HepG2 (cell line): Measurements from ENCODE around the gene PHACTR3. TPM values are rescaled to one million over a fixed set of nuclear protein-coding genes. Genes with fewer than 3 reads are reported as not detected.

ENCODE experiments used
- ATAC-seq: fragments of 200-7000 bp; cut with Tn5 transposase; 3 replicates; pipeline ENCODE4 v1.9.1; 2020; ENCODE audit warnings: mild to moderate bottlenecking, moderate library complexity
- BruUV-seq: library from RNA; stranded (reverse); fragments of 400-500 nt; replicated peaks from 2 replicates; lab custom pipeline; 2021; lab: Mats Ljungman, UMichigan
- CTCF ChIA-PET: fragments of 300-600 bp; formaldehyde crosslinking; extraction: SDS; loops from one replicate; lab custom pipeline; 2021; ENCODE audit warnings: low total read pairs, inconsistent platforms, low intra/inter-chr PET ratio; lab: Yijun Ruan, JAX
- POLR2A ChIA-PET: fragments of 350-600 bp; sonication (Branson Sonifier 250); formaldehyde crosslinking; loops from one replicate; lab custom pipeline; 2020; ENCODE audit warnings: antibody characterized with exemption, inconsistent platforms; lab: Yijun Ruan, JAX
- DNase-seq: peaks from one replicate; pipeline ENCODE4 v3.0.0-alpha.2; 2015; ENCODE audit warnings: low spot score
- FAIRE-seq: peaks from 3 replicates; lab custom pipeline; 2011; peaks lifted over from hg19 to GRCh38; lab: Jason Lieb, UNC
- H2AFZ ChIP-seq: one replicate; pipeline ENCODE4 v1.6.1; 2011; ENCODE audit warnings: low read length, inconsistent platforms
- H3K27ac ChIP-seq: fragments of 300-600 bp; 3 replicates; pipeline ENCODE4 v1.8.0; 2011; ENCODE audit warnings: mixed run types, mild to moderate bottlenecking, mixed read lengths, low read length, inconsistent platforms; ENCODE audit not compliant: insufficient read depth; ENCODE audit errors: extremely low read length
- H3K27me3 ChIP-seq, 2 experiments: fragments of 200-600 bp in 1 of 2; 2 replicates in 1 of 2; 3 replicates in 1 of 2; pipeline versions ENCODE4 v1.6.0 to v1.8.0; 2011; ENCODE audit warnings: low read length in 2 of 2, mild to moderate bottlenecking in 2 of 2, moderate library complexity in 2 of 2, inconsistent platforms in 1 of 2; ENCODE audit not compliant: insufficient read depth in 2 of 2, control insufficient read depth in 1 of 2
- H3K36me3 ChIP-seq, 2 experiments: fragments of 200-600 bp in 1 of 2; replicated peaks in 1 of 2; 2 replicates in 1 of 2; 3 replicates in 1 of 2; pipeline versions ENCODE4 v1.5.1 to v1.8.0; 2011; ENCODE audit warnings: low read length in 2 of 2, inconsistent platforms in 1 of 2; ENCODE audit not compliant: insufficient read depth in 2 of 2, control insufficient read depth in 1 of 2
- H3K4me1 ChIP-seq: 2 replicates; pipeline ENCODE4 v1.5.1; 2012; ENCODE audit warnings: low read length, inconsistent platforms; ENCODE audit not compliant: insufficient read depth
- H3K4me2 ChIP-seq: 2 replicates; pipeline ENCODE4 v1.6.0; 2011; ENCODE audit warnings: low read depth, low read length, inconsistent platforms
- H3K4me3 ChIP-seq, 3 experiments: fragments of 200-600 bp in 1 of 3; sonication (generic), shearing (Covaris generic) in 1 of 3; replicated peaks in 1 of 3; 2 replicates each; pipeline ENCODE4 v1.5.1; 2011 to 2016; ENCODE audit warnings: low read length in 3 of 3, inconsistent platforms in 2 of 3, low read depth in 2 of 3, mild to moderate bottlenecking in 2 of 3, control low read depth in 1 of 3, mixed read lengths in 1 of 3; ENCODE audit not compliant: insufficient read depth in 1 of 3
- H3K79me2 ChIP-seq: one replicate; pipeline ENCODE4 v1.6.1; 2011; ENCODE audit warnings: low read length, inconsistent platforms; ENCODE audit not compliant: insufficient read depth
- H3K9ac ChIP-seq: 2 replicates; pipeline ENCODE4 v1.6.0; 2011; ENCODE audit warnings: mild to moderate bottlenecking, low read depth, low read length, inconsistent platforms; ENCODE audit not compliant: insufficient read depth
- H3K9me3 ChIP-seq: 2 replicates; pipeline ENCODE4 v1.5.1; 2012; ENCODE audit warnings: mild to moderate bottlenecking, low read length
- H4K20me1 ChIP-seq: 2 replicates; pipeline ENCODE4 v1.6.0; 2011; ENCODE audit warnings: inconsistent platforms, mild to moderate bottlenecking, low read length, moderate library complexity; ENCODE audit not compliant: insufficient read depth
- HDAC6 ChIP-seq: fragments of 200-600 bp; sonication (generic); IDR thresholded peaks from 2 replicates; pipeline ENCODE4 v1.7.0; 2017; ENCODE audit warnings: mild to moderate bottlenecking, antibody characterized with exemption, low read length, low read depth
- MZF1 ChIP-seq: sonication (generic); formaldehyde crosslinking; IDR thresholded peaks from 2 replicates; pipeline ENCODE4 v1.8.1; 2023; ENCODE audit warnings: mild to moderate bottlenecking, missing genetic modification reagents, borderline replicate concordance
- SALL2 ChIP-seq: sonication (generic); formaldehyde crosslinking; IDR thresholded peaks from 2 replicates; pipeline ENCODE4 v1.8.1; 2023; ENCODE audit warnings: mild to moderate bottlenecking, missing genetic modification reagents, inconsistent platforms
- TARDBP ChIP-seq: sonication (generic); formaldehyde crosslinking; IDR thresholded peaks from 2 replicates; pipeline ENCODE4 v1.8.0; 2022; ENCODE audit warnings: mild to moderate bottlenecking, missing genetic modification reagents
- TOPORS ChIP-seq: sonication (generic); formaldehyde crosslinking; IDR thresholded peaks from 2 replicates; pipeline ENCODE4 v1.8.0; 2023; ENCODE audit warnings: mild to moderate bottlenecking, missing genetic modification reagents
- ZFP90 ChIP-seq: sonication (generic); formaldehyde crosslinking; IDR thresholded peaks from 2 replicates; pipeline ENCODE4 v1.8.0; 2022; ENCODE audit warnings: missing genetic modification reagents, mild to moderate bottlenecking, inconsistent platforms, borderline replicate concordance
- ZMYM2 ChIP-seq: sonication (generic); formaldehyde crosslinking; IDR thresholded peaks from 2 replicates; pipeline ENCODE4 v1.8.0; 2022; ENCODE audit warnings: mild to moderate bottlenecking, missing genetic modification reagents
- ZNF33A ChIP-seq: sonication (generic); formaldehyde crosslinking; IDR thresholded peaks from 2 replicates; pipeline ENCODE4 v1.5.1; 2020; ENCODE audit warnings: missing genetic modification reagents, mild to moderate bottlenecking, moderate library complexity, borderline replicate concordance
- ZNF34 ChIP-seq: sonication (generic); formaldehyde crosslinking; IDR thresholded peaks from 2 replicates; pipeline ENCODE4 v1.4.0; 2020; ENCODE audit warnings: mild to moderate bottlenecking, missing genetic modification reagents, borderline replicate concordance
- ZNF510 ChIP-seq: sonication (generic); formaldehyde crosslinking; IDR thresholded peaks from 2 replicates; pipeline ENCODE4 v1.4.0; 2020; ENCODE audit warnings: low read depth, mild to moderate bottlenecking, missing genetic modification reagents
- ZNF558 ChIP-seq: sonication (generic); formaldehyde crosslinking; IDR thresholded peaks from 2 replicates; pipeline ENCODE4 v1.9.0; 2022; ENCODE audit warnings: mild to moderate bottlenecking, missing genetic modification reagents, borderline replicate concordance
- ZNF660 ChIP-seq: sonication (generic); formaldehyde crosslinking; IDR thresholded peaks from 2 replicates; pipeline ENCODE4 v1.5.1; 2020; ENCODE audit warnings: mild to moderate bottlenecking, low read depth, missing genetic modification reagents, borderline replicate concordance
- ZNF782 ChIP-seq: sonication (generic); formaldehyde crosslinking; IDR thresholded peaks from 2 replicates; pipeline ENCODE4 v1.4.0; 2020; ENCODE audit warnings: missing genetic modification reagents, mild to moderate bottlenecking, borderline replicate concordance
- WGBS: methylation state at CpG from one replicate; pipeline ENCODE4 v1.1.6; 2017; ENCODE audit warnings: low lambda C conversion rate; 5-methylcytosine and 5-hydroxymethylcytosine counted together
- in situ Hi-C: cut with HindIII; loops from 2 replicates; pipeline ENCODE4 v1.10.0; 2017; ENCODE audit warnings: low pct_unique_long_range_greater_than_20kb; ENCODE audit not compliant: extremely low pct_ligation_motif_present
- intact Hi-C: fragments of 100-400 bp; cut with micrococcal nuclease; formaldehyde crosslinking; loops from one replicate; pipeline ENCODE4 v1.10.0; 2022; ENCODE audit not compliant: unreplicated experiment
- polyA plus RNA-seq, 8 experiments: library from polyadenylated mRNA; depleted of rRNA in 3 of 8; stranded (reverse) in 7 of 8; unstranded in 1 of 8; fragments of >200 nt; fragmentation: Illumina TruSeq in 4 of 8; extraction: Trizol in 4 of 8; gene quantifications; 2 replicates each; pipeline versions ENCODE4 v1.2.1 to v1.2.3, GENCODE V29; 2011 to 2016; ENCODE audit warnings: low read depth in 4 of 8, missing spikeins in 1 of 8, mixed read lengths in 1 of 8; ENCODE audit not compliant: insufficient read depth in 1 of 8
- total RNA-seq, 5 experiments: library from RNA; depleted of rRNA; stranded (reverse); fragments of >200 nt; fragmentation: Illumina TruSeq; extraction: Trizol; gene quantifications; 2 replicates each; pipeline ENCODE4 v1.2.3, GENCODE V29; 2016; ENCODE audit warnings: low read depth in 1 of 5
- TF ChIP-seq, protein P1 (sequence below): sonication (generic); formaldehyde crosslinking; IDR thresholded peaks from 2 replicates; pipeline ENCODE4 v1.8.1; 2023; ENCODE audit warnings: missing genetic modification reagents, mild to moderate bottlenecking, borderline replicate concordance
- TF ChIP-seq, protein P2 (sequence below): sonication (generic); formaldehyde crosslinking; IDR thresholded peaks from 2 replicates; pipeline ENCODE4 v1.4.0; 2020; ENCODE audit warnings: mild to moderate bottlenecking, low read depth, missing genetic modification reagents
- TF ChIP-seq, protein P3 (sequence below): sonication (generic); formaldehyde crosslinking; IDR thresholded peaks from 2 replicates; pipeline ENCODE4 v1.4.0; 2020; ENCODE audit warnings: mild to moderate bottlenecking, missing genetic modification reagents
- TF ChIP-seq, protein P4 (sequence below): sonication (generic); formaldehyde crosslinking; IDR thresholded peaks from 2 replicates; pipeline ENCODE4 v1.5.0; 2020; ENCODE audit warnings: mild to moderate bottlenecking, missing genetic modification reagents, borderline replicate concordance

Gene PHACTR3
- total and polyA plus RNA-seq, 2 of the 13 experiments (the other 11 are each of a cell fraction or from before 2014, with no cell fraction given) = not detected

DNA sequence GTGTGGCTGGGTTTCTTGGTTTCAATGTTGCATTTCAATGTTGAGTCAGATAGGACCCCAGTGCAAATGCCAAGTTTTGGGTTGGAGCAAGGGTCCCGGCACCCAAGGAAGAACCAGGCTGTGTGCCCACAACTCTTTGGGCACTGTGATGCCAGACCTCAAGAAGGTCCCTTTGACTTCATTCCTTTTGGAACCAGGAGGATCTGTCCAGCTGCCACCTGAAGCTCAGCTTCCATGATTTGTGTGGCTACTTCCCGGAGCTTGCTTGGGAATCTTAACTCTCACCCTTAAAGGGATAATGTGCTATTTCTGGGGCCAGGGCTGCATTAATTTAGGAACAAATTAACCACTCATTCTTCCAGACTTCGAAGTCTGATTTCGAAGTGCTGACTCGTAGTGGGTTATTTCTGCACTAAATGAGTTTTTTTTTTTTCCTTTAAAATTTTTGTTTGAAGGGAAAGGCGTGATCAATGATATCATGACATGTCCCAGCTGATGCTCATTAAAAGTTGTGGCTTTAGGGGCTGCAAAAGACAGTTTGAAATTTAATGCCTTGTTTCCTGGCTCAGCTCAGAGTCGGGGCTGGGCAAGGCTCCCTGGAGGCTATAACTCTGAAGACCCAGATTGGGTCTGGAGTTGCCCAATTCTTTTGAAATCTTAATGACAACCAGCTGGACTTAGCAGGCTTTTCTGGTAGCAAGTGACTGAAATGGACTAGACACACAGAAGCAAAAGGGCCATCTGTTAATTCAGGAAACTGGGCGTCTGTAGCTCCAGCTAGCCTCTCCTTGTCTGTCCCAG is 24.0 kb upstream of the PHACTR3 start (continued):
- no peak for TF ChIP-seq ZNF33A (CRISPR knock-in tag)
- TF ChIP-seq ZMYM2 (CRISPR knock-in tag) = no peak
- TF ChIP-seq TARDBP (CRISPR knock-in tag) = no peak
- TF ChIP-seq, protein P1, sequence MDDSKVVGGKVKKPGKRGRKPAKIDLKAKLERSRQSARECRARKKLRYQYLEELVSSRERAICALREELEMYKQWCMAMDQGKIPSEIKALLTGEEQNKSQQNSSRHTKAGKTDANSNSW = no peak
- no peak for TF ChIP-seq ZNF660 (CRISPR knock-in tag)
- no peak for TF ChIP-seq SALL2 (CRISPR knock-in tag)
- no peak for TF ChIP-seq HDAC6
- TF ChIP-seq ZFP90 (CRISPR knock-in tag) = no peak
- TF ChIP-seq ZNF782 (CRISPR knock-in tag) = no peak
- TF ChIP-seq, protein P2, sequence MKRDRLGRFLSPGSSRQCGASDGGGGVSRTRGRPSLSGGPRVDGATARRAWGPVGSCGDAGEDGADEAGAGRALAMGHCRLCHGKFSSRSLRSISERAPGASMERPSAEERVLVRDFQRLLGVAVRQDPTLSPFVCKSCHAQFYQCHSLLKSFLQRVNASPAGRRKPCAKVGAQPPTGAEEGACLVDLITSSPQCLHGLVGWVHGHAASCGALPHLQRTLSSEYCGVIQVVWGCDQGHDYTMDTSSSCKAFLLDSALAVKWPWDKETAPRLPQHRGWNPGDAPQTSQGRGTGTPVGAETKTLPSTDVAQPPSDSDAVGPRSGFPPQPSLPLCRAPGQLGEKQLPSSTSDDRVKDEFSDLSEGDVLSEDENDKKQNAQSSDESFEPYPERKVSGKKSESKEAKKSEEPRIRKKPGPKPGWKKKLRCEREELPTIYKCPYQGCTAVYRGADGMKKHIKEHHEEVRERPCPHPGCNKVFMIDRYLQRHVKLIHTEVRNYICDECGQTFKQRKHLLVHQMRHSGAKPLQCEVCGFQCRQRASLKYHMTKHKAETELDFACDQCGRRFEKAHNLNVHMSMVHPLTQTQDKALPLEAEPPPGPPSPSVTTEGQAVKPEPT (CRISPR knock-in tag) = no peak

DNA sequence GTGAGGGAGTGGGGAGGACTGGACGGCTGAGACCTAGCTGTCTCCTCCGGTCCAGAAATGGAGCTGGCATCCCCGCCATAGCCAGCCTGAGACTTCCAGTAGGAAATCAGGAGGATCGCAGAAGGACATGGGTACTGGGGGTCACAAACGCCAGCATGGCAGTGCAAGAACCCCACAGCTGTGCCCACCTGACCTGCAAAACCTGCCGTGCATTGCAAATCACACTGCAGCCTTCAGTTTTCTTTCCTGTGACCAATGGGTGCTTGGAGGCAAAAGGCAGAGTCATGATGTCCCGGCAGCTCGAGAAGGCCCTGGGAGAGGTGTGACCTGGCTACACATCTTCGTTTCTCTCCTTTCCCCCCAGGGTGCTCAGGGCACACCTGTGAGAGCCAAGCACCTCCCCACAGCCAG is 23.3 kb upstream of the PHACTR3 start:
- Histone ChIP-seq H3K9ac (no peak overlapping the region), H3K4me2 (no peak overlapping the region), H3K9me3 (no peaks in the 10 kb centered on the region), H3K79me2 (no peaks in the 10 kb centered on the region), H3K27ac (no peak overlapping the region), H3K36me3 (no peaks in the 10 kb centered on the region), H4K20me1 (no peaks in the 10 kb centered on the region; the same call in 1 of the 2 replicates), H3K27me3 (peaks cover 10 to 90% of the 10 kb centered on the region in 2 experiments), H2AFZ (no peak overlapping the region), H3K4me1 (0 out of 2 replicates have a peak, but pooled peaks cover 1% of the 10 kb centered on the region), H3K4me3 (no peak overlapping the region)
- ChIA-PET POLR2A (no interaction called here), CTCF (no interaction called here)
- WGBS = 24% methylated on average over 6 of the region's 9 CpGs
- in situ Hi-C loops (no loop called here), intact Hi-C loops (no loop called here)
- no TSS peak for BruUV-seq
- no peak for ATAC-seq
- no peak for DNase-seq
- FAIRE-seq = no peak
- no peak for TF ChIP-seq ZNF558 (CRISPR knock-in tag)
- TF ChIP-seq MZF1 = no peak
- TF ChIP-seq ZNF34 (CRISPR knock-in tag) = no peak
- no peak for TF ChIP-seq TOPORS (CRISPR knock-in tag)
- TF ChIP-seq, protein P3, sequence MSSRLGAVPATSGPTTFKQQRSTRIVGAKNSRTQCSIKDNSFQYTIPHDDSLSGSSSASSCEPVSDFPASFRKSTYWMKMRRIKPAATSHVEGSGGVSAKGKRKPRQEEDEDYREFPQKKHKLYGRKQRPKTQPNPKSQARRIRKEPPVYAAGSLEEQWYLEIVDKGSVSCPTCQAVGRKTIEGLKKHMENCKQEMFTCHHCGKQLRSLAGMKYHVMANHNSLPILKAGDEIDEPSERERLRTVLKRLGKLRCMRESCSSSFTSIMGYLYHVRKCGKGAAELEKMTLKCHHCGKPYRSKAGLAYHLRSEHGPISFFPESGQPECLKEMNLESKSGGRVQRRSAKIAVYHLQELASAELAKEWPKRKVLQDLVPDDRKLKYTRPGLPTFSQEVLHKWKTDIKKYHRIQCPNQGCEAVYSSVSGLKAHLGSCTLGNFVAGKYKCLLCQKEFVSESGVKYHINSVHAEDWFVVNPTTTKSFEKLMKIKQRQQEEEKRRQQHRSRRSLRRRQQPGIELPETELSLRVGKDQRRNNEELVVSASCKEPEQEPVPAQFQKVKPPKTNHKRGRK = no peak
- no peak for TF ChIP-seq ZNF510 (CRISPR knock-in tag)
- TF ChIP-seq, protein P4, sequence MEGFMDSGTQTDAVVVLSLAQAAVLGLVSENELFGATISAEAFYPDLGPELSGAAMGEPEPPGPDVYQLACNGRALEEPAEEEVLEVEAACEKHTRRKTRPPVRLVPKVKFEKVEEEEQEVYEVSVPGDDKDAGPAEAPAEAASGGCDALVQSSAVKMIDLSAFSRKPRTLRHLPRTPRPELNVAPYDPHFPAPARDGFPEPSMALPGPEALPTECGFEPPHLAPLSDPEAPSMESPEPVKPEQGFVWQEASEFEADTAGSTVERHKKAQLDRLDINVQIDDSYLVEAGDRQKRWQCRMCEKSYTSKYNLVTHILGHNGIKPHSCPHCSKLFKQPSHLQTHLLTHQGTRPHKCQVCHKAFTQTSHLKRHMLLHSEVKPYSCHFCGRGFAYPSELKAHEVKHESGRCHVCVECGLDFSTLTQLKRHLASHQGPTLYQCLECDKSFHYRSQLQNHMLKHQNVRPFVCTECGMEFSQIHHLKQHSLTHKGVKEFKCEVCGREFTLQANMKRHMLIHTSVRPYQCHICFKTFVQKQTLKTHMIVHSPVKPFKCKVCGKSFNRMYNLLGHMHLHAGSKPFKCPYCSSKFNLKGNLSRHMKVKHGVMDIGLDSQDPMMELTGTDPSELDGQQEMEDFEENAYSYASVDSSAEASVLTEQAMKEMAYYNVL (CRISPR knock-in tag) = no peak
